ENCODE measurements around the gene ARFGEF2.

ARFGEF2 gene

GRCh38 chr20:48921168-48921882 lies at the start of gene ARFGEF2:
TSS of gene ARFGEF2 (plus strand) at chr20:48921711. CDS start at chr20:48921890, 179 bp downstream.
- TF ChIP-seq, protein P1, sequence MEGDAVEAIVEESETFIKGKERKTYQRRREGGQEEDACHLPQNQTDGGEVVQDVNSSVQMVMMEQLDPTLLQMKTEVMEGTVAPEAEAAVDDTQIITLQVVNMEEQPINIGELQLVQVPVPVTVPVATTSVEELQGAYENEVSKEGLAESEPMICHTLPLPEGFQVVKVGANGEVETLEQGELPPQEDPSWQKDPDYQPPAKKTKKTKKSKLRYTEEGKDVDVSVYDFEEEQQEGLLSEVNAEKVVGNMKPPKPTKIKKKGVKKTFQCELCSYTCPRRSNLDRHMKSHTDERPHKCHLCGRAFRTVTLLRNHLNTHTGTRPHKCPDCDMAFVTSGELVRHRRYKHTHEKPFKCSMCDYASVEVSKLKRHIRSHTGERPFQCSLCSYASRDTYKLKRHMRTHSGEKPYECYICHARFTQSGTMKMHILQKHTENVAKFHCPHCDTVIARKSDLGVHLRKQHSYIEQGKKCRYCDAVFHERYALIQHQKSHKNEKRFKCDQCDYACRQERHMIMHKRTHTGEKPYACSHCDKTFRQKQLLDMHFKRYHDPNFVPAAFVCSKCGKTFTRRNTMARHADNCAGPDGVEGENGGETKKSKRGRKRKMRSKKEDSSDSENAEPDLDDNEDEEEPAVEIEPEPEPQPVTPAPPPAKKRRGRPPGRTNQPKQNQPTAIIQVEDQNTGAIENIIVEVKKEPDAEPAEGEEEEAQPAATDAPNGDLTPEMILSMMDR (IDR thresholded peaks at IDR 0.05; ENCODE audit: low read depth, low read length), result no peak; the same call in 1 of the 2 replicates
- peak; percentile 69 for DNase-seq (ENCODE audit: extremely low read depth, low read depth)

- no peak for DNase-seq (ENCODE audit: extremely low read depth, low read depth)
- TF ChIP-seq, protein P1 (IDR thresholded peaks at IDR 0.05; ENCODE audit: low read depth, low read length), result no peak
These were observed 46.1 kb upstream of the ARFGEF2 start for GRCh38 chr20:48875233-48875913.

GRCh38 chr20:48875914-48876240 lies 45.6 kb upstream of the ARFGEF2 start:
- no peak for DNase-seq (ENCODE audit: extremely low read depth, low read depth)
- TF ChIP-seq, protein P1 (IDR thresholded peaks at IDR 0.05; ENCODE audit: low read depth, low read length), result no peak

DNA sequence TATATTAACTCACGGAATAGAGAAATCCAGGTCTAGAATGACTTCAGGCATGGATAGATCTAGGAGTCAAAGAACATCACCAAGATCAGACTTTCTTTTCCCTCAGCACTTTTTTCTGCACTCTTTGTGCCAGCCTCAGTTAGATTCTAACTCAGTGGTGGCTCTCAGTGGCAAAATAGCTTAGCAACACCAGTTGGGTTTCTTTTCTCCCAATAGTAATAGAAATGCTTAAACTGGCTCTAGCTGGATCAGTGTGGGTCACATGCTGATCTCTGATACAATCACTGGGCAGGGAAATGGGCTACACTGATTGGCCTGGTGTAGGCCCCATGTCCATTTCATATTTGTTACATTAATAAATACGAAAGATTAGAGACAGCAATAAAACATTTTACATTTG lies 44.2 kb upstream of the ARFGEF2 start:
- no peak for DNase-seq (ENCODE audit: extremely low read depth, low read depth)
- TF ChIP-seq, protein P1 (IDR thresholded peaks at IDR 0.05; ENCODE audit: low read depth, low read length), result no peak

DNA sequence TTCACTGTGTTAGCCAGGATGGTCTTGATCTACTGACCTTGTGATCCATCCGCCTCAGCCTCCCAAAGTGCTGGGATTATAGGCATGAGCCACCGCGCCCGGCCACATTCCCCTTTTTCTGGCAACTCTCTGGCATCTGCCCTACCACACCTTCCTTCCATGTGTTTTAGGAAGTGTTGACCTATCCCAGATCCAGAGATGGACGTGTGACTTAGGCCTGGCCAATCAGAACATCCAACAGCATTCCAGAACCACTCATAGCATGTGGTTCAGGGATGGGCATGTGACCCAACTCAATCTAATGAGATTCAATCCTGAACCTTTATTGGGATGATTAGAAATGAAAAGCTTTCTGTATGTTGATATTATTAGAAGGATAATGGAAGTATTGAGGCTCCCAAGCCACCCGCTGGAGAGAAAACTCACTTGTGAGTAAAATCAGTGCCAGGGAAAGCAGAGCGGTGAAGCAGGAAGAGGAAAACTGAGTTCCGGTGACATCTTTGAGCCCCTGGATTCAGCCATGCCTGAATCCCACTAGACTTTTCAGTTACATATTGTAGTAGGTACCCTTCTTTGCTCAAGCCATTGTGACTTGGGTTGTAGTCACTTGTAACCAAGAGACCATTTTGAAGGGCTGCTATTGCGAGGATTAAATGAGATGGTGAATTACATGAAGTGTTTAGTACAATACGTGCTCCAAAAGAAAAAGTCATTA lies 42.8 kb upstream of the ARFGEF2 start:
- TF ChIP-seq, protein P1 (IDR thresholded peaks at IDR 0.05; ENCODE audit: low read depth, low read length), result no peak
- DNase-seq (ENCODE audit: extremely low read depth, low read depth), result no peak

- DNase-seq (ENCODE audit: extremely low read depth, low read depth), result no peak
- TF ChIP-seq, protein P1 (IDR thresholded peaks at IDR 0.05; ENCODE audit: low read depth, low read length), result no peak
These were observed 41.8 kb upstream of the ARFGEF2 start for GRCh38 chr20:48879612-48880245.
